Activated CD4-positive, alpha-beta T cell treated with anti-CD3 and anti-CD28 coated beads, Interleukin-2, Interleukin-6, amounts not matched to agents 100 ng/mL and 50 ng/mL, durations not matched to agents 16 hours and 8 hours (primary cell): ENCODE results near the gene UBC.

ENCODE experiments used
- DNase-seq: peaks from one replicate; pipeline ENCODE4 v3.0.0-alpha.2; 2020

The UBC gene

DNA sequence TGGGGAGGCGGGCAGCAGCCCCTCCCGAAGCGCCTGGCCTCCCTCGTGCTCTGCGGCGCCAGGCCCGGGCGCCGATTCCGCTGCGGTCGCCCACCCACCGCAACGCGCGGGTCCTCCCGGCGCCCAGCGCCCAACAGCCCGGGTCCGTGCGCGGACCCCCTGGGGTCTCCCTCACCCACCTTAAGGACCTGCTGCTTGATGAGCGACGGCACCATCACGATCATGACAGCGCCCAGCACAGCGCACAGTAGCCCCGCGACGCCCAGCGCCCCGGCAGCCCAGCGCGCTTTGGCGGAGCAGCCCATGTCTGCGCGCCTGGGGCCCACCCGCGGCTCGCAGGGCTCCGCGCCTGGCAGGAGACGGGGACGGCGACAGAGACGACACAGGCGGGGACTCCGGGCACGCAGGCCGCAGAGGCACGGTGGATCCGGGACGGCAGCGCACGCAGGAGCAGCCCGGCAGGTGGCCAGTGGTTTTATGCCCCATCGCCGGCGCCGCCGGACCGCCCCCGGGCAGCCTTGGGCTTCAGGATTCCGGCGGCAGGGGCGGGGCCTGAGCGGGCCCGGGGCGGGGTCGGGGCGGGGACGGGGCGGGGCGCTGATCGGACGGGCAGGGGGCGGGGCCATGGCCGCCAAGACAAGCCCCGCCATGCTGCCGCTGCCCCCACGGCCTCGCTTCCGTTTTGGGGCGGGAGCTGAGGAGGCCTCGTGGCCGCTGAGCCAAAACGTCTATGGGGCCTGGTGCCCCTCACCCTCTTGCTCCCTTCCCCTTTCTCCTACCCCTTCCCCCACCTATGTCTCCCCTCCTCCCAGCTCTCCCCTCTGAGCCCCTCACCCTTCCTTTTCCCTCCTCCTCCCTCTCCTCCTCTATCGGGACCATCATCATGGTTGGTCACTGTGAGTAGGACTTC is 50.8 kb downstream of the UBC start, which contains the start of gene SCARB1:
Gene SCARB1 (minus strand): TSS at position 449 of the 910 bp plus-strand sequence. CDS start 144 bp downstream, at position 305.
- DNase-seq: peak; percentile 89

- DNase-seq: peak; percentile 48
Observed at GRCh38 chr12:124862768-124863415, 51.6 kb downstream of the UBC start.

- DNase-seq: peak; percentile 49
Observed at GRCh38 chr12:124861898-124862676, 52.4 kb downstream of the UBC start.
